HG02884 (cell line): ENCODE data around the gene VGLL1.

ENCODE experiments used
- ATAC-seq: cut with Tn5 transposase; IDR thresholded peaks from one replicate; pipeline ENCODE4 v1.9.1; 2021; ENCODE audit warnings: mild to moderate bottlenecking, moderate library complexity; ENCODE audit not compliant: unreplicated experiment

VGLL1 gene

GRCh38 chrX:136551410-136551809, 19.4 kb downstream of the VGLL1 start:
- no peak for ATAC-seq

- no peak for ATAC-seq
These were observed 23.7 kb downstream of the VGLL1 start for GRCh38 chrX:136555694-136556093.

GRCh38 chrX:136572030-136572429, 40.0 kb downstream of the VGLL1 start:
- ATAC-seq = no peak

- ATAC-seq = no peak
These were observed 42.5 kb downstream of the VGLL1 start for GRCh38 chrX:136574548-136574947.

GRCh38 chrX:136577552-136577951, 45.5 kb downstream of the VGLL1 start:
- ATAC-seq = peak; percentile 90

GRCh38 chrX:136580316-136580715, 48.3 kb downstream of the VGLL1 start:
- ATAC-seq = no peak

GRCh38 chrX:136582624-136583023, 50.6 kb downstream of the VGLL1 start:
- no peak for ATAC-seq

GRCh38 chrX:136584545-136584944, 52.5 kb downstream of the VGLL1 start:
- ATAC-seq = no peak

GRCh38 chrX:136585262-136585661, 53.2 kb downstream of the VGLL1 start:
- ATAC-seq = no peak

GRCh38 chrX:136585960-136586359, 53.9 kb downstream of the VGLL1 start:
- ATAC-seq = no peak

- ATAC-seq = no peak
These were observed 54.4 kb downstream of the VGLL1 start for GRCh38 chrX:136586386-136586785.

- no peak for ATAC-seq
These were observed 55.5 kb downstream of the VGLL1 start for GRCh38 chrX:136587532-136587931.

GRCh38 chrX:136588036-136588435, 56.0 kb downstream of the VGLL1 start:
- ATAC-seq = no peak

- ATAC-seq = no peak
These were observed 58.0 kb downstream of the VGLL1 start for GRCh38 chrX:136589966-136590365.

- no peak for ATAC-seq
These were observed 65.3 kb downstream of the VGLL1 start for GRCh38 chrX:136597356-136597755.

GRCh38 chrX:136597954-136598353, 65.9 kb downstream of the VGLL1 start:
- no peak for ATAC-seq

GRCh38 chrX:136598631-136599030, 66.6 kb downstream of the VGLL1 start:
- no peak for ATAC-seq

- no peak for ATAC-seq
These were observed 68.0 kb downstream of the VGLL1 start for GRCh38 chrX:136600059-136600458.
